ENCODE data around the gene LARGE1. TPM values are rescaled to one million over a fixed set of nuclear protein-coding genes. Genes with fewer than 3 reads are reported as not detected.

Gene LARGE1
- total RNA-seq, 1 donor from 2014 or later, result 2.8 TPM

DNA sequence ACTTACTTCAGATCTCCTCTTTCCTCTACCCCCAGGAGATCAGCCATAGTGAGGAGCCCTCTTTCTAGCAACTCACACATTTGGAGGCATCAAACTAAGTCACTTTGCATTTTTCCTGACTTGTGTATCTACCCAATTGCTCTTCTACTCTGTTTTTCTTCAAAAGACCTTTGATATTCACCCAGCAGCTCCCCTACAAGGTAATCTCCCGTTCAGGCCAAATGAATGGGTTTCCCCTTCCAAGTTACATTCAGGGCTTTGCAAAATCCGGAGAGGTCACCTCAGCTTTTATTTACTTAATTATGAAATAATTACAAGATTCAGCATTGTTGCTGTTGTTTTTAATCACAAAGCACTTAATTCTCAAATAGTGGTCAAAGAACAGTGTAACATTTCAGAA, 6.1 kb downstream of the LARGE1 start:
- DNase-seq (ENCODE audit: low read depth, low spot score), result no peak

DNA sequence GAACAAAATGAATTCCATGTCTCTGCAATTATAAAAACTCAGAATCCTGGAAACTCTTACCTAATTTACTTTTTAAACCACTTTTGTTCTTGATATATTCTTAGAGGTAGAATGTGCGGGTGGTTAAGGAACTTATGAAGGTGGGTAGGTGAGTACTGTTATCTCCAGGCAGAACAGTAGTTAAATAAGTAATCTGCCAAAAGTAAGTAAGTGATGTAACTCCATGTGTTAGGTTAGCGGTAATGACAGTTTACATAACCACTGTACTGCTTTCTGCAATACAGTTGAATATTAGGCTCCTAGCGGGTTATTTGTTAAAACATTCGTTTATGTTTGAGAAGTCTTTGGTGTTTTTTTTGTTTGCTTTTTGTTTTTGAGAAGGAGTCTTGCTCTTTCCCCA, 7.1 kb downstream of the LARGE1 start:
- no peak for DNase-seq (ENCODE audit: low read depth, low spot score)

GRCh38 chr22:33909911-33910310, 10.4 kb downstream of the LARGE1 start:
- DNase-seq (ENCODE audit: low read depth, low spot score), result no peak

DNA sequence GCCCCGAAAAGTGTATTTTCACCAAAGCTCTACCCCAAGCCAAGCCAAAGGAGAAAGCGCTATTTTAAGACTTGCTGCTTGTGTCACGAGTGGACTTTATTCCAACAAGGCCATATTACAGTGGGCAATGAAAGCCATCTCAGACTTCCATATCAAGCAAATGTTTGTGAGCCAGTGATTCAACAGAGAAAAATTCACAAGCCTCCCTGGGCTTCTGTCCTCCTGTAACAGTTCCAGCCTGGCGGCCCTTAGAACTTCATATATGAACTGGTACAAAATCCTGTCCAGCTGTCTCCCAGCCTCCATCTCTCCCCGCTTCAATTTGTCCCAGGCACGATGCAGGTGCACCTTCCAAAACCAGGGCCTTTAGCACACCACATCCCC, 11.2 kb downstream of the LARGE1 start:
- DNase-seq (ENCODE audit: low read depth, low spot score), result no peak

DNA sequence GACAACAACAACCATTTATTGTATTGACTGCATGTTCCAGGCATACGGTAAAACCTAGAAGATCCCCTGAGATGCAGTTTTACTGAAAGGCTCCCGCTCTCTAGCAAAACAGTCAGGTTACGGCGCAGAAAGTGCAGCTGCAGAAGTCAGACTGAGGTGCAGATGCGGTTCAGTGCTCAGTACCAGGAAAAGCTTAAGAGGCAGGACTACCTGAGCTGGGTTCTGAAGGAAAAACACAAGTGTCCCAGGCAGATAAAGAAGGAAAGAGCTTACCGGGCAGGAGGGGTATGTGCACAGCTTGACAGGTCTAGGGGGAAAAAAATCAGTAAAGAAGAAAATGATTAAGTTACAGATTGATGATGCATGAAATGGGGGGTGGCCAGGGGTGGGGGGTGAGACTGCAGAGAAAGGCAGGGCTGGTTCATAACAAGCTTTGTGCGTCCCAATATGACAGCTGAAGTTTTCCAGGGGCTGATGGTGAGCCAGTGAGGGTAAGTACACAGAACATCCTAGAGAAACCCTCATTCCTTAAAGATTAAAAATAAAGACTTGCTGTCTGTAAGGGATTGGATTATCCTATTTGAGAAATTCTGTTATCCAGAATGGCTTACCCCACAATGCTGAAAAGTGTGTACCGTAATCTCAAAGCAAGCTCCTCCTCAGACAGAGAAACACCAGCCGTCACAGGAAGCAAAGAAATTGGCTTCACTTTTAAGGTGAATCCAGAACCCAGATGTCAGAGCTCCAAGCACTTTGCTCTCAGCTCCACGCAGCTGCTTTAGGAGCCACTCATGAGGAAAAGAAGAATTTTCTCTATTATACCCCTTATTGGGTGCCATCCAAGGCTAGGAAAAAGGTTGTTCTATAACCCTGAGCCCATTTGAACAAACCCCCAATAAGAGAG, 11.9 kb downstream of the LARGE1 start:
- DNase-seq (ENCODE audit: low read depth, low spot score), result no peak

DNA sequence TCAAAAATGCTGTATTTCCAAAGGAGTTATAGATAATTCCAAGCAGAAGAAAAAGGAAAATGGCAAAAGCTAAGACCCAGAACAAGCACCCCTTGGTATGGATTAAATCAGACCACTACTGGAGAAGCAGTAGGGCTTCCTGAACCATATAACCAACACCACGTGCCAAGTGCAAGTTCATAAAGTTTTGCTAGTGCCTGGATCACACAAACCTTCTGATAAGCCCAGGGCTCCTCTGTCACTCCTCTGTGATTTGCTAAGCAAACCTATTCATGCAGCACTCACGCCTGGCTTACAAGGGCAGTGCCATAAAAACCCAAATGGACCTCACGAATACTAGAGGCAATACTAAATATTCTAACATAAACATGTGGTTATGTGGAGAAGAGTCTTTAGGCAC, 13.3 kb downstream of the LARGE1 start:
- DNase-seq (ENCODE audit: low read depth, low spot score), result no peak

- DNase-seq (ENCODE audit: low read depth, low spot score), result no peak
Measured at GRCh38 chr22:33906475-33906874, 13.8 kb downstream of the LARGE1 start.

DNA sequence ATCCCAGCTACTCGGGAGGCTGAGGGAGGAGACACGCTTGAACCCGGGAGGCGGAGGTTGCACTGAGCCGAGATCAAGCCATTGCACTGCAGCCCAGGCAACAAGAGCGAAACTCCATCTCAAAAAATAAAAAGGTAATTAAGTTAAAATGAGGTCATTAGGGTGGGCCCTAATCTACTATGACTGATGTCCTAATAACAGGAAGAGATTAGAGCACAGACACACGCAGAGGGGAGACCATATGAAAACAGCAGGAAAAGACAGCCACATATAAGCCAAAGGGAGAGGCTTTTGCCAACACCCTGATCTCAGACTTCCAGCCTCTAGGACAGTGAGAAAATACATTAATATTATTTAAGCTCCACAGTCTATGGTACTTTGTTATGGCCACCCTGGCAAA, 17.3 kb downstream of the LARGE1 start:
- no peak for DNase-seq (ENCODE audit: low read depth, low spot score)

GRCh38 chr22:33902073-33902472, 18.2 kb downstream of the LARGE1 start:
- DNase-seq (ENCODE audit: low read depth, low spot score), result no peak

GRCh38 chr22:33898121-33898520, 22.2 kb downstream of the LARGE1 start:
- no peak for DNase-seq (ENCODE audit: low read depth, low spot score)

DNA sequence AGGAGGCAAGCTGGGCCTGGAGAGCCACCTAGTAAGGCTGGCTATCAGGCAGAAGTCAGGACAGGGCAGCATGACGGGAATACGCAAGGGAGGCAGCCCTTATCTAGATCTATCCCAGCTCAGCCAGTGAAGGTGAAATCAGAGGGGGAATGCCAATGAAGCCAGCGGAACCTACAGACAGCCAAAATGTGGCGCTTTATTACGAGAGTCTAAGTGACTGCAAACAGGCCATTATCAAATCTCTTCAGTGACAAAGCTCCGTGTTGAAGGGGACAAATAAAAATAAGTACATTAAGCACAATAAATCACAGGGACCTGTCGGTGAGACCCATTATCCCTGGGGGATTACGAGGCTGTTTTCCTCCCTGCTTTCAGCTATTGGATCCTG, 22.8 kb downstream of the LARGE1 start:
- DNase-seq (ENCODE audit: low read depth, low spot score), result no peak

DNA sequence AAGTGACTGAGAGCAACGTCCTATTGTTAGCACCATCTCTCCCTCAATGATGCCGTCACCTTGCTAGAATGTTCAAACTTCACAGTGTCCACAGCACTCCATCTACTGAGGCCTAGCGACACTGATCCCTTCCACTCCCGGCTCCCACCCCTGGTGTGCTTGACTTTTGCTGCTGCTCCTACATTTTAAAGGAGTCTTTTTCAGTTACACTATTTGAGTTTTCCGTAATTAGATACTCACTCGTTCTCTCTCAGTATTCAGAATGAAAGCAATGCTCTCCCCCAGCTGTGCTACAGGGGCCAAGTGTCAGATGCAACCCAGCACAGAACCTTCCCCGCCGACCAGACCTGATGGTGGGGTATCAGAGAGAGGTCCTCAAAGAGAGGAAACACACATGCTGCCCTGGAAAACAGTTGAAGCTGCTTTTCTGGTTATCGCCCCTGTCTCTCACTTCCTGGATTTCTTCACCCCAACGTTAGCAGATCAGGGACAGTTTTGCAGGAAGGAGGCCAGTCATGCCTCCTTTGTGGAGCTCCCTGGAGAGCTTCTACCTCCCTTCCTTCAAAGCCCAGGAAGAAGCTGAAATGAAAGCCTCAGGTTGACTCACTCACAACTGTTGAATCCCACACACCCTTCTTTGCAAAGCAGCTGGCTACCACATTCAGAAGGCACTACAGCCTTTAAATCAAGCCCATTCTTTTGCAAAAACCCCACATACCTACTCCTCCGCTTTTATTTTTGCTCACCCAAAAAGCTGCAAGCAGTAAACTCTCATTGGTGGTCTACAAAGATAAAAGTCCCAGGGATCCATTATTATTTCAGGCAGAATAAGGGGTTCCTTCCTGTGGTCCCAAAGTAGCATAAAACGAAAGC, 23.5 kb downstream of the LARGE1 start:
- DNase-seq (ENCODE audit: low read depth, low spot score), result no peak

DNA sequence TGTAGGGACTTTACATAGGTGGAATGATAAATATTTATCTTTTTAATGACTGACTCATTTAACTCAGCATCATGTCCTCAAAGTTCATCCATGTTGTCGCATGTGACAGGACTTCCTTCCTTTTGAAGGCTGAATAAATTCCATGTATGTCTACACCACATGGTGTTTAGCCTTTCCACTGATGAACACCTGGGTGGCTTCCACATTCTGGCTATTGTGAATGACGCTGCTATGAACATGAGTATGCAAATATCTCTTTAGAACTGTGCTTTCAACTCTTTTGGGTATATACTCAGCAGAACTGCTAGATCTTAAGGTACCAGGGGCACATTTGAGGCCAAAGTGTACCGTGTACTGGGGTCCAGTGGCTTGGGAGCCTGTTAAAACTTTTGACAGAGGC, 24.1 kb downstream of the LARGE1 start:
- no peak for DNase-seq (ENCODE audit: low read depth, low spot score)

DNA sequence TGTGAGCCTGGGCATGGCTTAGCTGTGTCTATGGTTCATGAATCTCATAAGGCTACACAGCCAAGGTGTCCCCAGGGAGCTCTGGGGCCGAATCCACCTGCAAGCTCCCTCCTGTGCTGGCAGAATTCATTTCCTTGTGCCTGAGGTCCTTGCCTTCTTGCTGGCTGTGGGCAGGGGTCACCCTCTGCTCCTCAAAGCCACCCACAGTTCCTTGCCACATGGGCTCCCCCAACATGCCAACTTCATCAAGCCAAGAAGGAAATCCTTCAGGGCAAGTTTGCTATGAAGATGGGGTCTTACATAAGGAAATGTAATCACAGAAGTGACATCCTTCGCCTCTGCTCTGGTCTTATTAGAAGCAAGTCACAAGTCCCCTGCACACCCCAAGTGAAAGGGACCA, 24.8 kb downstream of the LARGE1 start:
- DNase-seq (ENCODE audit: low read depth, low spot score), result no peak

- DNase-seq (ENCODE audit: low read depth, low spot score), result no peak
Measured at GRCh38 chr22:33894515-33894914, 25.8 kb downstream of the LARGE1 start.

GRCh38 chr22:33894036-33894435, 26.2 kb downstream of the LARGE1 start:
- no peak for DNase-seq (ENCODE audit: low read depth, low spot score)

- no peak for DNase-seq (ENCODE audit: low read depth, low spot score)
Measured at GRCh38 chr22:33893512-33893911, 26.8 kb downstream of the LARGE1 start.

DNA sequence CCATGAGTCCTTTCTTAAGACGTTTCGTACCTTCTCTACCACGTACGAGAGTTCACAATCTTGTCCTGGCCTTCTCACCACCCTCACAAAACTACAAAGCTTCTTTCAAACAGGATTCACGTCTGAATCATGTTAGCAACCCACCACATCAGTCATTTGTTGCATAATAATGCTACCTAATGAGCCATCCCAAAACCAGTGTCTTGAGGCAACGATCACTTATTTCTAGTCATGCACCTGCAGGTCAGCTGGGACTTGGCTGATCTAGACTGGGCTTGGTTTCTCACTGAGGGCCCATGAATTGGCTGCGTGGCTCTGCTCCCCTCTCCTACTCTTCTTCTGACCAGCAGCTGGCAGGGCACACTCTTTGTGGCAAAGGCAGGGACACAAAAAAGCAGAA, 28.3 kb downstream of the LARGE1 start:
- DNase-seq (ENCODE audit: low read depth, low spot score), result no peak

GRCh38 chr22:33891455-33891854, 28.8 kb downstream of the LARGE1 start:
- DNase-seq (ENCODE audit: low read depth, low spot score), result no peak

- no peak for DNase-seq (ENCODE audit: low read depth, low spot score)
Measured at GRCh38 chr22:33889748-33890147, 30.5 kb downstream of the LARGE1 start.

- no peak for DNase-seq (ENCODE audit: low read depth, low spot score)
Measured at GRCh38 chr22:33888821-33889220, 31.5 kb downstream of the LARGE1 start.

GRCh38 chr22:33887173-33887572, 33.1 kb downstream of the LARGE1 start:
- DNase-seq (ENCODE audit: low read depth, low spot score), result no peak

- DNase-seq (ENCODE audit: low read depth, low spot score), result no peak
Measured at GRCh38 chr22:33886696-33887095, 33.6 kb downstream of the LARGE1 start.

All from pulmonary artery endothelial cell (primary cell).